BLaER1 treated with 17β-estradiol and CSF1 and Interleukin-3, amounts not matched to agents 10 nM and 100 nM (cell line): Measurements from ENCODE around the gene MYOZ3.
A peak's percentile ranks its signal among the peaks of the same experiment; 100 is the strongest.

Experiments
- H3K27ac ChIP-seq, 11 experiments: shearing (Covaris generic); formaldehyde crosslinking; 2 replicates each; pipeline ENCODE4 v1.8.1; 2022
- H3K27me3 ChIP-seq, 11 experiments: shearing (Covaris generic); formaldehyde crosslinking; 2 replicates each; pipeline ENCODE4 v1.8.1; 2022
- H3K36me3 ChIP-seq, 11 experiments: shearing (Covaris generic); formaldehyde crosslinking; 2 replicates each; pipeline ENCODE4 v1.8.1; 2022
- H3K4me1 ChIP-seq, 10 experiments: shearing (Covaris generic); formaldehyde crosslinking; 2 replicates each; pipeline ENCODE4 v1.8.1; 2022
- H3K4me2 ChIP-seq, 11 experiments: shearing (Covaris generic); formaldehyde crosslinking; 2 replicates each; pipeline ENCODE4 v1.8.1; 2022
- H3K4me3 ChIP-seq, 10 experiments: shearing (Covaris generic); formaldehyde crosslinking; 2 replicates each; pipeline ENCODE4 v1.8.1; 2022
- H3K9ac ChIP-seq, 11 experiments: shearing (Covaris generic); formaldehyde crosslinking; 2 replicates each; pipeline ENCODE4 v1.8.1; 2022
- H3K9me3 ChIP-seq, 11 experiments: shearing (Covaris generic); formaldehyde crosslinking; replicated peaks in 1 of 11; 2 replicates each; pipeline ENCODE4 v1.8.1; 2022
- H4K20me1 ChIP-seq, 11 experiments: shearing (Covaris generic); formaldehyde crosslinking; 2 replicates each; pipeline ENCODE4 v1.8.1; 2022
- Cebpa-rat ChIP-seq, 11 experiments: shearing (Covaris generic); IDR thresholded peaks; 2 replicates each; pipeline ENCODE4 v1.8.1; 2022

MYOZ3 gene

GRCh38 chr5:150649108-150650020 is 11.7 kb upstream of the MYOZ3 start:
- Histone ChIP-seq H3K4me2 (peak overlapping the region in 9 of 11 experiments; percentile 33 to 82 (median 66); a peak in 14 of 22 replicates), H3K36me3 (peaks cover 0 to 42% (median 22%) of the 10 kb centered on the region in 11 experiments; a peak in 10 of 22 replicates)

DNA sequence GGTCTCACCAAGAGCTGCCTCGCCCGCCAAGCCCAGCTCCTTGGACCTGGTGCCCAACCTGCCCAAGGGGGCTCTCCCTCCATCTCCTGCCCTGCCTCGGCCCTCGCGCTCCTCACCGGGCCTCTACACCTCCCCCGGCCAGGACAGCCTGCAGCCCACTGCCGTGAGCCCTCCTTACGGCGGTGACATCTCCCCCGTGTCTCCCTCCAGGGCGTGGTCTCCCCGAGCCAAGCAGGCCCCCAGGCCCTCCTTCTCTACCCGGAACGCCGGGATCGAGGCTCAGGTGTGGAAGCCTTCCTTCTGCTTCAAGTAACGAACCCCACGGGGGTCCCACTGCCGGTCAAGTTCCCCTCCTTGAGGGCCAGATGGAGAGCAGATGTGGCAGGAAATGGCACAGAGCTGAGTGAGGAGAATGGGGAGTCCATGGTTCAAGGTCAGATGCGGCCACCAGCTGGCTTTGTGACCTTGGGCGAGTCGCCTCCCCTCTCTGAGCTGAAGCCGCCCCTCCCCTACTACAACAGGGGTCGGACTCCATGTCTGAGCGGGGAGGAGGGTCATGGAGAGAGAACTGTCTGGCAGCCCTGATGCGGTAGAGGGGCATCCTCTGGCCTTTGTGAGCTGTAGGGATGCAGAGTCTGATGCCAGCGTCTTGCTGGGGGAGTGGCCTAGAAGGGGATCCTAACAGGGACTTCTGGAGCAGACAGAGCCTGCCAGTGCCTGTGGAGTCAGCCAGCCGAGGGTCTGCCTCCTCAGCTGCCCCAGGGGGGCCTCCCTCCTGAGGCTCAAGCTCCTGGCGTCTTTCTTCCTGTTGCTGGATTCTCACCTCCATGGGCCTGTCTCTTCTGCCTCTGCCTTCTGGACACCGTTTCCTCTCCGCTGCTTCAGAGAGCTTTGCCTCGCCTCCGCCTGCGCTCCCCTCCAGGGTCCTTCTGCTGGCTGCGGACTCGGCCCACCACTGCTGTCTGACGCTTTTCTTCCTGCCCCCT is 10.7 kb upstream of the MYOZ3 start:
- H3K4me2 ChIP-seq, result peak overlapping the region in 10 of 11 experiments; percentile 19 to 82 (median 66); a peak in 18 of 22 replicates
- peak overlapping the region in 9 of 11 experiments; percentile 7 to 58 (median 38); a peak in 14 of 22 replicates for H3K9ac ChIP-seq
- peak overlapping the region in 8 of 11 experiments; percentile 1 to 60 (median 37); a peak in 13 of 22 replicates for H3K27ac ChIP-seq
- H3K36me3 ChIP-seq, result peaks cover 0 to 42% (median 22%) of the 10 kb centered on the region in 11 experiments; a peak in 10 of 22 replicates
- H4K20me1 ChIP-seq, result peaks cover 0 to 16% (median 0%) of the 10 kb centered on the region in 11 experiments; a peak in 2 of 22 replicates
- H3K9me3 ChIP-seq, result no peaks in the 10 kb centered on the region
- H3K4me1 ChIP-seq, result peaks cover 0 to 55% (median 43%) of the 10 kb centered on the region in 10 experiments; a peak in 17 of 20 replicates
- H3K27me3 ChIP-seq, result peaks cover 0 to 2% (median 0%) of the 10 kb centered on the region in 11 experiments; a peak in 1 of 22 replicates
- no peak overlapping the region; a peak in 1 of 20 replicates for H3K4me3 ChIP-seq
- TF ChIP-seq Cebpa-rat (IDR thresholded peaks at IDR 0.05), result no peak

More at GRCh38 chr5:150649108-150650020, 11.7 kb upstream of the MYOZ3 start:
- peaks cover 0 to 61% (median 43%) of the 10 kb centered on the region in 10 experiments; a peak in 17 of 20 replicates for H3K4me1 ChIP-seq
- H4K20me1 ChIP-seq, result peaks cover 0 to 16% (median 0%) of the 10 kb centered on the region in 11 experiments; a peak in 2 of 22 replicates
- H3K9me3 ChIP-seq, result no peaks in the 10 kb centered on the region
- no peak for TF ChIP-seq Cebpa-rat (IDR thresholded peaks at IDR 0.05)
- H3K27me3 ChIP-seq, result no peaks in the 10 kb centered on the region
- H3K27ac ChIP-seq, result peak overlapping the region in 5 of 11 experiments; percentile 12 to 60 (median 44); a peak in 4 of 22 replicates
- peak overlapping the region in 6 of 11 experiments; percentile 3 to 58 (median 55); a peak in 4 of 22 replicates for H3K9ac ChIP-seq
- H3K4me3 ChIP-seq, result no peak overlapping the region

GRCh38 chr5:150651382-150651781 is 9.7 kb upstream of the MYOZ3 start:
- peaks cover 0 to 39% (median 22%) of the 10 kb centered on the region in 11 experiments; a peak in 10 of 22 replicates for H3K36me3 ChIP-seq

DNA sequence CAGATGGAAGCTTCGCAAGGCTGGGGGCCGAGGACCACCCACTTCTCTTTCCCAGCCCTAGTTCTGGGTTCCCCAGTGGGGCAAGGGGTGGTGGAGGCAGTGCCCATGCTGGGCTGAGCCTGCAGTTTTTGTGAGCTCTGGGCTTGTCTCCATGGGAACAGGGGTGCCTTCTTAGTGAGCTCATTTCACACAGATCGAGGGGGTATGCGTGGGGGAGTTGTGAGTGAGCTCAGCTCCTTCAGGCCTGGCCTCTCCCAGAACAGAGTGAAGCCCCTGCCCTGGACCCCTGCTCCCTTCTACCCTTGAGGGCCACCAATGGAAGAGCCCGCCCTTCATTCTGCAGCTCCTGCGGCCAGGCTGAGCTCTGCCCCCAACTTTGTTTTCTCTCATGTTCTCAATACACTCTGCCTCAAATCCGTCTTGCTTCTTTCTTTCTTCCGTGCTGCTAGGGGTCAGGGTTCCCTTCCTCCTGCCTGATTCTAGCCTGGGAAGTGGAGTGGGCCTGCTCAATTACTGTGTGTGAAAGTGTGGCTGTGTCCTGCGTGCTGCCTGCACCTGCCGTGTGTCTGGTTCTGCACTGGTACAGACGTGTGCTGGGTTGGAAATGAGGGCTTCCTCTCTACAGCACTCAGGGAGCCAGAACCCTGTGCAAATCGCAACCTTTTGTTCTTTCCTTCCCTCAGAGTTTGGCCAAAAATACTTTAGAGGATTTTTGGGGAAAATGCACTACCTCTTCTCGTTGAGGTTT is 9.0 kb upstream of the MYOZ3 start:
- Histone ChIP-seq H3K27me3 (peaks cover 0 to 12% (median 0%) of the 10 kb centered on the region in 11 experiments; a peak in 3 of 22 replicates), H3K4me2 (peak overlapping the region in 7 of 11 experiments; percentile 49 to 82 (median 71); a peak in 14 of 22 replicates), H3K9me3 (no peaks in the 10 kb centered on the region), H3K36me3 (peaks cover 0 to 37% (median 22%) of the 10 kb centered on the region in 11 experiments; a peak in 10 of 22 replicates), H3K27ac (no peak overlapping the region), H3K9ac (peak overlapping the region in 2 of 11 experiments; percentile 24 to 56; a peak in 2 of 22 replicates), H4K20me1 (peaks cover 0 to 16% (median 0%) of the 10 kb centered on the region in 11 experiments; a peak in 2 of 22 replicates), H3K4me1 (peaks cover 0 to 64% (median 50%) of the 10 kb centered on the region in 10 experiments; a peak in 17 of 20 replicates), H3K4me3 (no peak overlapping the region)
- no peak for TF ChIP-seq Cebpa-rat (IDR thresholded peaks at IDR 0.05)

More at GRCh38 chr5:150651382-150651781, 9.7 kb upstream of the MYOZ3 start:
- peaks cover 0 to 16% (median 0%) of the 10 kb centered on the region in 11 experiments; a peak in 2 of 22 replicates for H4K20me1 ChIP-seq
- H3K4me1 ChIP-seq, result peaks cover 0 to 61% (median 48%) of the 10 kb centered on the region in 10 experiments; a peak in 17 of 20 replicates
- peaks cover 0 to 12% (median 0%) of the 10 kb centered on the region in 11 experiments; a peak in 3 of 22 replicates for H3K27me3 ChIP-seq
- TF ChIP-seq Cebpa-rat (IDR thresholded peaks at IDR 0.05), result no peak
- H3K27ac ChIP-seq, result peak overlapping the region in 3 of 11 experiments; percentile 43 to 57 (median 44); a peak in 4 of 22 replicates
- no peaks in the 10 kb centered on the region for H3K9me3 ChIP-seq
- H3K4me3 ChIP-seq, result no peak overlapping the region
- peak overlapping the region in 9 of 11 experiments; percentile 33 to 82 (median 66); a peak in 17 of 22 replicates for H3K4me2 ChIP-seq
- H3K9ac ChIP-seq, result peak overlapping the region in 6 of 11 experiments; percentile 32 to 58 (median 55); a peak in 8 of 22 replicates

GRCh38 chr5:150653145-150653761 is 7.8 kb upstream of the MYOZ3 start:
- no peak overlapping the region for H3K4me3 ChIP-seq
- 0 out of 22 replicates have a peak overlapping the region, but pooled peaks of 1 of the 11 experiments have one; percentile 4 for H3K4me2 ChIP-seq
- peaks cover 0 to 12% (median 0%) of the 10 kb centered on the region in 11 experiments; a peak in 3 of 22 replicates for H3K27me3 ChIP-seq
- H3K9ac ChIP-seq, result no peak overlapping the region
- H3K36me3 ChIP-seq, result peaks cover 0 to 26% (median 16%) of the 10 kb centered on the region in 11 experiments; a peak in 10 of 22 replicates
- no peak overlapping the region for H3K27ac ChIP-seq
- peaks cover 0 to 16% (median 0%) of the 10 kb centered on the region in 11 experiments; a peak in 2 of 22 replicates for H4K20me1 ChIP-seq
- H3K9me3 ChIP-seq, result no peaks in the 10 kb centered on the region
- H3K4me1 ChIP-seq, result peaks cover 0 to 68% (median 52%) of the 10 kb centered on the region in 10 experiments; a peak in 17 of 20 replicates
- no peak for TF ChIP-seq Cebpa-rat (IDR thresholded peaks at IDR 0.05)

GRCh38 chr5:150653762-150654556 is 7.1 kb upstream of the MYOZ3 start:
- H3K36me3 ChIP-seq, result peaks cover 0 to 19% (median 9%) of the 10 kb centered on the region in 11 experiments; a peak in 9 of 22 replicates
- TF ChIP-seq Cebpa-rat (IDR thresholded peaks at IDR 0.05), result no peak

More at GRCh38 chr5:150653762-150654556, 7.1 kb upstream of the MYOZ3 start:
- Histone ChIP-seq H3K4me2 (peak overlapping the region in 4 of 11 experiments; percentile 1 to 14 (median 7); a peak in 2 of 22 replicates), H3K9me3 (no peaks in the 10 kb centered on the region), H3K27ac (no peak overlapping the region), H3K4me3 (no peak overlapping the region), H4K20me1 (peaks cover 0 to 16% (median 0%) of the 10 kb centered on the region in 11 experiments; a peak in 2 of 22 replicates), H3K9ac (no peak overlapping the region), H3K4me1 (peaks cover 0 to 68% (median 52%) of the 10 kb centered on the region in 10 experiments; a peak in 17 of 20 replicates), H3K27me3 (peaks cover 0 to 12% (median 0%) of the 10 kb centered on the region in 11 experiments; a peak in 3 of 22 replicates)
